SK-N-SH treated with all-trans-retinoic acid at 6 μM for 48 hours (cell line): ENCODE results near the gene COL9A3.

Experiments used
- ARNTL ChIP-seq: fragments of 450-650 bp; formaldehyde crosslinking; IDR thresholded peaks from 2 replicates; pipeline ENCODE4 v1.5.0; 2020; ENCODE audit warnings: low read depth, mild to moderate bottlenecking, moderate library complexity, borderline replicate concordance
- CREB5 ChIP-seq: fragments of 250-450 bp; sonication (Bioruptor Pico); IDR thresholded peaks from 2 replicates; pipeline ENCODE4 v1.5.1; 2020; ENCODE audit warnings: low read depth, mild to moderate bottlenecking, moderate library complexity
- CSDC2 ChIP-seq: fragments of 250-450 bp; sonication (Bioruptor Pico); IDR thresholded peaks from 2 replicates; pipeline ENCODE4 v1.5.0; 2020; ENCODE audit warnings: mild to moderate bottlenecking, moderate library complexity
- ESRRG ChIP-seq: fragments of 250-450 bp; sonication (Bioruptor Pico); IDR thresholded peaks from 2 replicates; pipeline ENCODE4 v1.6.1; 2021; ENCODE audit warnings: mild to moderate bottlenecking
- GLIS3 ChIP-seq: fragments of 250-450 bp; sonication (Bioruptor Pico); IDR thresholded peaks from 2 replicates; pipeline ENCODE4 v1.5.0; 2020; ENCODE audit warnings: mild to moderate bottlenecking, moderate library complexity
- OSR1 ChIP-seq: fragments of 250-450 bp; sonication (Bioruptor Pico); IDR thresholded peaks from 2 replicates; pipeline ENCODE4 v1.8.0; 2022; ENCODE audit warnings: moderate library complexity, mild to moderate bottlenecking, inconsistent platforms
- PATZ1 ChIP-seq: fragments of 250-450 bp; sonication (Bioruptor Pico); IDR thresholded peaks from 2 replicates; pipeline ENCODE4 v1.8.0; 2020; ENCODE audit warnings: mild to moderate bottlenecking, moderate library complexity, borderline replicate concordance
- PPARA ChIP-seq: fragments of 250-450 bp; sonication (Bioruptor Pico); IDR thresholded peaks from 2 replicates; pipeline ENCODE4 v1.5.0; 2020; ENCODE audit warnings: mild to moderate bottlenecking, borderline replicate concordance
- TOX ChIP-seq: fragments of 250-450 bp; sonication (Bioruptor Pico); IDR thresholded peaks from 2 replicates; pipeline ENCODE4 v1.8.0; 2021; ENCODE audit warnings: mild to moderate bottlenecking, moderate library complexity, borderline replicate concordance
- ZFP3 ChIP-seq: fragments of 250-450 bp; sonication (Bioruptor Pico); IDR thresholded peaks from 2 replicates; pipeline ENCODE4 v1.5.0; 2020; ENCODE audit warnings: mild to moderate bottlenecking, moderate library complexity
- ZNF565 ChIP-seq: fragments of 450-650 bp; formaldehyde crosslinking; conservative IDR thresholded peaks from 2 replicates; pipeline ENCODE4 v1.5.0; 2020; ENCODE audit warnings: low read depth, mild to moderate bottlenecking, moderate library complexity
- ZNF70 ChIP-seq: fragments of 450-650 bp; formaldehyde crosslinking; IDR thresholded peaks from 2 replicates; pipeline ENCODE4 v1.5.0; 2020; ENCODE audit warnings: mild to moderate bottlenecking, moderate library complexity

- TF ChIP-seq PATZ1 (CRISPR knock-in tag): no peak
- TF ChIP-seq ESRRG: no peak
- TF ChIP-seq CREB5 (CRISPR knock-in tag): no peak
- TF ChIP-seq ZFP3: no peak
- no peak for TF ChIP-seq TOX (CRISPR knock-in tag)
- TF ChIP-seq GLIS3 (CRISPR knock-in tag): no peak
- no peak for TF ChIP-seq ARNTL (CRISPR knock-in tag)
- no peak for TF ChIP-seq CSDC2 (CRISPR knock-in tag)
- TF ChIP-seq ZNF70 (CRISPR knock-in tag): no peak
- no peak for TF ChIP-seq PPARA (CRISPR knock-in tag)
- TF ChIP-seq OSR1 (CRISPR knock-in tag): no peak
- TF ChIP-seq ZNF565: no peak
These were observed 1.5 kb upstream of the COL9A3 start for GRCh38 chr20:62815066-62815991.
